Liver (tissue), 3 donors: ENCODE results near the gene TSHZ2.

Experiments used
- RXRA ChIP-seq, 2 donors: IDR thresholded peaks; 2 replicates each; pipeline ENCODE4 v1.6.1; 2017 to 2018; ENCODE audit warnings: antibody characterized with exemption in 2 of 2, mild to moderate bottlenecking in 1 of 2
- TF ChIP-seq, protein P1 (sequence below): fragments of 150-350 bp; IDR thresholded peaks from 2 replicates; pipeline ENCODE4 v1.5.1; 2017; ENCODE audit warnings: improper control_type of control experiment, low read depth, low read length; ENCODE audit not compliant: missing input control
- donor health status: healthy.
- donor health status: healthy.

- TF ChIP-seq, protein P1, sequence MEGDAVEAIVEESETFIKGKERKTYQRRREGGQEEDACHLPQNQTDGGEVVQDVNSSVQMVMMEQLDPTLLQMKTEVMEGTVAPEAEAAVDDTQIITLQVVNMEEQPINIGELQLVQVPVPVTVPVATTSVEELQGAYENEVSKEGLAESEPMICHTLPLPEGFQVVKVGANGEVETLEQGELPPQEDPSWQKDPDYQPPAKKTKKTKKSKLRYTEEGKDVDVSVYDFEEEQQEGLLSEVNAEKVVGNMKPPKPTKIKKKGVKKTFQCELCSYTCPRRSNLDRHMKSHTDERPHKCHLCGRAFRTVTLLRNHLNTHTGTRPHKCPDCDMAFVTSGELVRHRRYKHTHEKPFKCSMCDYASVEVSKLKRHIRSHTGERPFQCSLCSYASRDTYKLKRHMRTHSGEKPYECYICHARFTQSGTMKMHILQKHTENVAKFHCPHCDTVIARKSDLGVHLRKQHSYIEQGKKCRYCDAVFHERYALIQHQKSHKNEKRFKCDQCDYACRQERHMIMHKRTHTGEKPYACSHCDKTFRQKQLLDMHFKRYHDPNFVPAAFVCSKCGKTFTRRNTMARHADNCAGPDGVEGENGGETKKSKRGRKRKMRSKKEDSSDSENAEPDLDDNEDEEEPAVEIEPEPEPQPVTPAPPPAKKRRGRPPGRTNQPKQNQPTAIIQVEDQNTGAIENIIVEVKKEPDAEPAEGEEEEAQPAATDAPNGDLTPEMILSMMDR, result no peak
- no peak for TF ChIP-seq RXRA (IDR thresholded peaks at IDR 0.05)
Measured at GRCh38 chr20:53020376-53020775, 48.2 kb downstream of the TSHZ2 start.
